ENCODE data around the gene CDC42EP2.

Gene CDC42EP2

GRCh38 chr11:65355013-65355775, 40.5 kb downstream of the CDC42EP2 start:
- peak; percentile 24 to 52 for DNase-seq (ENCODE audit: low read depth in 2 of 2, low spot score in 1 of 2)

GRCh38 chr11:65355776-65356393, 41.2 kb downstream of the CDC42EP2 start:
- DNase-seq (ENCODE audit: low read depth in 2 of 2, low spot score in 1 of 2) = no peak

GRCh38 chr11:65356394-65356972, 41.8 kb downstream of the CDC42EP2 start:
- no peak for DNase-seq (ENCODE audit: low read depth in 2 of 2, low spot score in 1 of 2)

- no peak for DNase-seq (ENCODE audit: low read depth in 2 of 2, low spot score in 1 of 2)
Observed at GRCh38 chr11:65357856-65358356, 43.2 kb downstream of the CDC42EP2 start.

GRCh38 chr11:65362320-65362931, 47.8 kb downstream of the CDC42EP2 start:
- DNase-seq (ENCODE audit: low read depth in 2 of 2, low spot score in 1 of 2) = no peak

- DNase-seq (ENCODE audit: low read depth in 2 of 2, low spot score in 1 of 2) = no peak
Observed at GRCh38 chr11:65362966-65363365, 48.3 kb downstream of the CDC42EP2 start.

DNA sequence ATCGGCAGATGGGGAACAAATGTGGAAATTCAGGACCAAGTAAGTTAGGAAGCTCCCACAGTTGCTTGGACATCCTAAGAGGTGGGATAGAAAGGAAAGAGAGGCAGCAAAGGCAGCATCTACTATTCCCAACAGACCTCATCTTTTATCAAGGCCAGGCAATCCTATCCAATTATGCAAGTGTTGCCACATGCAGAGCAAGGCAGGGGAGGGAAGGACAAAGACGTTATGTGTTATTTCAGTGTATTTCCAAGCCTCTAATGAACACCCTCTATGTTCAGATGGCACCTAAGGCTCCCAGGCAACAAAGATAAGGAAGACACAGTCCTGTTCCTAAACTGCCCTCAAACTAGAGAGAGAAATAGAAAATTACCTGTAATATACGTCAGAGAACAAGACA, 49.1 kb downstream of the CDC42EP2 start:
- DNase-seq (ENCODE audit: low read depth in 2 of 2, low spot score in 1 of 2) = no peak

- no peak for DNase-seq (ENCODE audit: low read depth in 2 of 2, low spot score in 1 of 2)
Observed at GRCh38 chr11:65366340-65366773, 51.7 kb downstream of the CDC42EP2 start.

DNA sequence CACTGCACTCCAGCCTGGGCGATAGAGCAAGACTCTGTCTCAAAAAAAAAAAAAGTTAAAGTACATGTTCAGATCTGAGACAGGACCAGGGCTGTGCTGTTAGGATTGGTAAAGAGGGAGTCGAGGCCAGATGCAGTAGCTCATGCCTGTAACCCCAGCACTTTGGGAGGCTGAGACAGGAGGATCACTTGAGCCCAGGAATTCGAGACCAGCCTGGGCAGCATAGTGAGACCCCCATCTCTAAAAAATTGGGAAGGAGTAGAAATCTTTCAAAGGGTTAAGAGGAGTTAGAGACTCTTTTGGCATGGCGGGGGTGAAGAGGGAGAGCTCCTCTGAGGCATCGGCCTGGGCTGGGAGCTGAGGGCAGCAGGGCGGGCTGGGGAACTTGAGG, 56.0 kb downstream of the CDC42EP2 start:
- DNase-seq (ENCODE audit: low read depth in 2 of 2, low spot score in 1 of 2) = no peak
